CD4-positive, alpha-beta T cell treated with Interleukin-2 at 100 ng/mL for 4 hours (primary cell): Measurements from ENCODE around the gene ZNF248.
"Not testable (repeated sequence)": the region's sequence is repeated elsewhere in the genome, so short reads cannot be mapped to it uniquely, and the experiment has no call there.

ENCODE experiments used
- DNase-seq: peaks from one replicate; pipeline ENCODE4 v3.0.0-alpha.2; 2020; ENCODE audit warnings: low spot score

The ZNF248 gene

DNA sequence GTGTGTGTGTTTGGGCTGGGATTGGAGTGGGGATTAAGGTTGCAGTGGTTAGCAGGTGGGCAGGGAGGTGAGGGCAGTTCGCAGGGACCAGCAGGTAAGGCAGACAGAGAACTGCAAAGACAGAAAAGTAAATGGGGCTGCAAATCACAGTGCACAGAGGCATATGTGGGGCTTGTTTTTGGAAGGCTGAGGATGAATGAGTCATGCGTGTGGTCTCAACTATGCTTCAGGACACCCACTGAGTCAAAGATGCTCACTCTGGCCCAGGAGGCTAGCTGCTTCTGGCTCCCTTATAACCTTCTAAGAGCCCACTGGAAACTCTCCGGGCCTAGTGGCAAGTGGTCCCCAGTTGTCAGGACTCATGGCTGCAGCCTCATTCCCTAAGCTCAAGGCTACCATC, 118.2 kb downstream of the ZNF248 start:
- no peak for DNase-seq

DNA sequence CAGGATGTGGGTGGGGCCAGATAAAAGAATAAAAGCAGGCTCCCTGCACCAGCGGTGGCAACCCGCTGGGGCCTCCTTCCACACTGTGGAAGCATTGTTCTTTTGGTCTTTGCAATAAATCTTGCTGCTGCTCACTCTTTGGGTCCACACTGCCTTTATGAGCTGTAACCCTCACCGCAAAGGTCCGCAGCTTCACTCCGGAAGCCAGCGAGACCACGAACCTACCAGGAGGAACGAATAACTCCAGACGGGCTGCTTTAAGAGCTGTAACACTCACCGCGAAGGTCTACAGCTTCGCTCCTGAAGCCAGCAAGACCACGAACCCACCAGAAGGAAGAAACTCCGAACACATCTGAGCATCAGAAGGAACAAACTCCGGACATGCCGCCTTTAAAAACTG, 119.2 kb downstream of the ZNF248 start:
- not testable (repeated sequence) for DNase-seq

DNA sequence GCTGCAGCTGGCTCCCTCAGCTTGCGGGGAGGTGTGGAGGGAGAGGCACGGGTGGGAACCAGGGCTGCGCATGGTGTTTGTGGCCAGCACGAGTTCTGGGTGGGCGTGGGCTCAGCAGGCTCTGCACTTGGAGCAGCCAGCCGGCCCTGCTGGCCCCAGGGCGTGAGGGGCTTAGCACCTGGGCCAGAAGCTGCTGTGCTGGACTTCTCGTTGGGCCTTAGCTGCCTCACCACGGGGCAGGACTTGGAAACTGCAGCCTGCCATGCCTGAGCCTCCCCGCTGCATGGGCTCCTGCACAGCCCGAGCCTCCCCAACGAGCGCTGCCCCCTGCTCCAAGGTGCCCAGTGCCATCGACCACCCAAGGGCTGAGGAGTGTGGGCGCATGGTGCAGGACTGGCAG, 120.1 kb downstream of the ZNF248 start:
- DNase-seq: no peak

DNA sequence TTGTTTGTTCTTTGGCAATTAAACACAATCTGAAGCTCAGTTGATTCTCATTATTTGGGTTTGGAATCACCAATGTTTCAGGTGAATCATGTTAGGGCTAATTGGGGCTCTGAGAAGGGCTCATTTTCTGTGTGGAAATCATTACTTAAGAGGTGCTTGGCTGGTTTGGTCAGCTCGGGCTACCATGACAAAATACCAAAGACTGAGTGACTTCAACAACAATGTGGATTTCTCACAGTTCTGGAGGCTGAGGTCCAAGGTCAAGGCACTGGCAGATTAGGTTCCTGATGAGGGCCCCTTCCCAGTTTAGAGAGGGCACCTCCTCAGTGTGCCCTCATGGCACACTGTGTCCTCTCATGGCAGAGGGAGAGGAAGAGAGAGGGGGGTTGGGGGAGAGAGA, 121.3 kb downstream of the ZNF248 start:
- DNase-seq: no peak

DNA sequence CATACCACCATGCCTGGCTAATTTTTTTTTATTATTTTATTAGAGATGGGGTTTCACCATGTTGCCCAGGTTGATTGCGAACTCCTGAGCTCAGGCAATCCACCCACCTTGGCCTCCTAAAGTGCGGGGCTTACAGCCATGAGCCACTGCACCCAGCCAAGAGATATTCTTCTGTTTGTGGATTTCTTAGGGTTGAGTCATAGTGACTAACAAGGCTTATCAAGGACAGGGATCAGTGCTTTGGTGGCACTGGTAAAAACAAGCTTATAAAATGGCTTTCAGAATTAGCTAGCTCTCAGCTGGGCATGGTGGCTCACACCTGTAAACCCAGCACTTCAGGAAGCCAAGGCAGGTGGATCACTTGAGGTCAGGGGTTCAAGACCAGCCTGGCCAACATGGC, 122.4 kb downstream of the ZNF248 start:
- DNase-seq: no peak
